ENCODE results near the gene ARL10. TPM values are rescaled to one million over a fixed set of nuclear protein-coding genes. Genes with fewer than 3 reads are reported as not detected.

ARL10 gene
- total RNA-seq, 3 donors from 2014 or later = 2.1 to 12.2 (median 2.3) TPM

DNA sequence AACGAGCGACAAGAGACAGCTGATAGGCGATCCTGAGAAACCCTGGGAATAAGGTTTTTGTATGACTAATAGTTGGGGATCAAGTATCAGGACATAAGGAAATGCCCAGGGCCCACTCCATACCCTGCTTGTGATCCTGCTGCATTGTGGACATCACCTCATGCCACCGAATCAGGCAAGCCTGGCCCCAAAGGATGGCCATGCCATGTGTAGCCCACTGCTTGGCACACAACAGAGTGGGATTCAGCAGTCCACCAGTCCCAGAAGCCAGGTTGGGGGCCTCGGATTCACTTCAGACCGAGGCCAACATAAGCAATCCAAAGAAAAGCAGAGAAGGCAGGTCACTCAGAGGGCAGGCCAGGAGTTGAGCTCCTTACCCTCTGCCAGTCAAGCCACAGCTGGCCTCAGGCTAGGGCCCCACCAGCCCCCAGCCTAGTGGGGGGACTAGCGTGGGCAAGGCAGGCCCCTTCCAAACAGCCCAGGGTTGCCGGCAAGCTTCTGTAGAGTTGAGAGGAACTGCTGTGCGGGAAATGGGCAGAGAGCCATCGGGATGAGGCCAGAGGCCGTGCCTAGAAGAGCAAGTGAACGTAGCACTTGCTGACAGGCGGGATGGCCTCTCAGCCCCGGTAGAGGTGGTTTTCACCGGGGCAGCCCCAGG lies 18.1 kb downstream of the ARL10 start:
- Histone ChIP-seq H3K36me3 (ENCODE audit: low read depth) (no peaks in the 10 kb centered on the region), H3K4me3 (no peak overlapping the region), H3K4me1 (ENCODE audit: low read depth) (peaks cover 11% of the 10 kb centered on the region), H3K9me3 (no peaks in the 10 kb centered on the region)
- peak in 1 of 3 donors; percentile 48 for DNase-seq
- intact Hi-C loops (cut with DNase I, micrococcal nuclease) = no loop called here
- TF ChIP-seq CTCF (IDR thresholded peaks at IDR 0.05) = no peak
- ATAC-seq = no peak

- no peak for TF ChIP-seq CTCF (IDR thresholded peaks at IDR 0.05)
- Histone ChIP-seq H3K36me3 (ENCODE audit: low read depth) (no peaks in the 10 kb centered on the region), H3K9me3 (no peaks in the 10 kb centered on the region), H3K4me1 (ENCODE audit: low read depth) (peaks cover 11% of the 10 kb centered on the region), H3K4me3 (no peak overlapping the region)
- ATAC-seq (no peak), DNase-seq (peak in 1 of 3 donors; percentile 7)
- intact Hi-C loops (cut with DNase I, micrococcal nuclease) = no loop called here
Measured at GRCh38 chr5:176383961-176384360, 18.7 kb downstream of the ARL10 start.

- no peaks in the 10 kb centered on the region for H3K36me3 ChIP-seq (ENCODE audit: low read depth)
- TF ChIP-seq CTCF (IDR thresholded peaks at IDR 0.05) = no peak
- intact Hi-C loops (cut with DNase I, micrococcal nuclease) = no loop called here
- DNase-seq = peak in 1 of 3 donors; percentile 8
- H3K4me3 ChIP-seq = no peak overlapping the region
- peaks cover 11% of the 10 kb centered on the region for H3K4me1 ChIP-seq (ENCODE audit: low read depth)
- no peaks in the 10 kb centered on the region for H3K9me3 ChIP-seq
- no peak for ATAC-seq
Measured at GRCh38 chr5:176384366-176384930, 19.2 kb downstream of the ARL10 start.

GRCh38 chr5:176384991-176385390 lies 19.7 kb downstream of the ARL10 start:
- Histone ChIP-seq H3K9me3 (no peaks in the 10 kb centered on the region), H3K4me3 (no peak overlapping the region), H3K36me3 (ENCODE audit: low read depth) (no peaks in the 10 kb centered on the region), H3K4me1 (ENCODE audit: low read depth) (peaks cover 15% of the 10 kb centered on the region)
- peak in 1 of 3 donors; percentile 18 for DNase-seq
- intact Hi-C loops (cut with DNase I, micrococcal nuclease) = no loop called here
- no peak for TF ChIP-seq CTCF (IDR thresholded peaks at IDR 0.05)
- no peak for ATAC-seq

GRCh38 chr5:176386491-176386890 lies 21.2 kb downstream of the ARL10 start:
- Histone ChIP-seq H3K4me1 (ENCODE audit: low read depth) (peaks cover 16% of the 10 kb centered on the region), H3K4me3 (no peak overlapping the region), H3K36me3 (ENCODE audit: low read depth) (no peaks in the 10 kb centered on the region), H3K9me3 (no peaks in the 10 kb centered on the region)
- ATAC-seq (no peak), DNase-seq (no peak)
- no peak for TF ChIP-seq CTCF (IDR thresholded peaks at IDR 0.05)
- intact Hi-C loops (cut with DNase I, micrococcal nuclease) = no loop called here

Measured in mucosa of descending colon (tissue), 3 donors.